ENCODE results near the gene CCNA2. TPM values are rescaled to one million over a fixed set of nuclear protein-coding genes. Genes with fewer than 3 reads are reported as not detected.

Gene CCNA2
- total and polyA plus RNA-seq, 2 donors (not counting 3 experiments of a cell fraction or from before 2014, with no cell fraction given), result 23.3 to 65.4 TPM

- BruUV-seq (replicated peaks), result no TSS peak
- TF ChIP-seq MYC (IDR thresholded peaks at IDR 0.05; ENCODE audit: low read depth, low read length) (no peak), JUN (IDR thresholded peaks at IDR 0.05; ENCODE audit: borderline replicate concordance, insufficient read depth, insufficient read length, low read depth) (no peak), CTCF (IDR thresholded peaks at IDR 0.05; ENCODE audit: extremely low read depth in 1 of 2, insufficient read depth in 1 of 2, low read depth in 1 of 2, low read length in 2 of 2) (no peak), POLR2A (IDR thresholded peaks at IDR 0.05; ENCODE audit: low read depth, low read length) (no peak), POLR2AphosphoS5 (IDR thresholded peaks at IDR 0.05; ENCODE audit: insufficient read depth, low read depth, low read length) (no peak), GATA2 (IDR thresholded peaks at IDR 0.05; ENCODE audit: insufficient read depth, insufficient read length, low read depth, low read length) (no peak), EZH2 (IDR thresholded peaks at IDR 0.05; ENCODE audit: borderline replicate concordance, low read depth, low read length, severe bottlenecking) (no peak), MAX (IDR thresholded peaks at IDR 0.05; ENCODE audit: insufficient read depth, insufficient read length) (no peak), FOS (IDR thresholded peaks at IDR 0.05; ENCODE audit: borderline replicate concordance, insufficient read depth, low read length) (no peak)
- Histone ChIP-seq H3K9me1 (replicated peaks; ENCODE audit: control insufficient read depth, extremely low read depth, insufficient read depth, low read length) (no peaks in the 10 kb centered on the region), H3K9me3 (replicated peaks; ENCODE audit: control insufficient read depth, insufficient read depth, low read length) (no peaks in the 10 kb centered on the region), H3K27ac (ENCODE audit: insufficient read depth, low read depth, low read length) (no peak overlapping the region), H3K79me2 (ENCODE audit: control insufficient read depth, insufficient read depth, low read length) (no peaks in the 10 kb centered on the region), H3K4me3 (replicated peaks in 1 of 3; ENCODE audit: insufficient read depth in 1 of 3, low read depth in 1 of 3, low read length in 3 of 3) (no peak overlapping the region), H3K9ac (replicated peaks; ENCODE audit: extremely low read depth, insufficient read depth, low read length) (no peak overlapping the region), H3K4me2 (ENCODE audit: insufficient read depth, low read length) (no peak overlapping the region), H4K20me1 (replicated peaks; ENCODE audit: control insufficient read depth, extremely low read depth, insufficient read depth, low read length) (no peaks in the 10 kb centered on the region), H3K4me1 (ENCODE audit: control insufficient read depth, extremely low read depth, insufficient read depth, low read length) (no peaks in the 10 kb centered on the region), H3K36me3 (ENCODE audit: control insufficient read depth in 2 of 2, extremely low read depth in 1 of 2, insufficient read depth in 2 of 2, low read length in 2 of 2) (no peaks in the 10 kb centered on the region), H2AFZ (ENCODE audit: low read depth, low read length) (no peak overlapping the region), H3K27me3 (ENCODE audit: control insufficient read depth in 2 of 2, insufficient read depth in 2 of 2, low read length in 2 of 2) (peaks cover 5 to 30% of the 10 kb centered on the region in 2 experiments)
- FAIRE-seq, result no peak
- dilution Hi-C loops (cut with MboI; ENCODE audit: extremely low pct_ligation_motif_present, low sequenced_read_pairs) (no loop called here), intact Hi-C loops (cut with micrococcal nuclease) (no loop called here)
- ChIA-PET CTCF (interaction anchor here (0.9 kb wide), 1 partner anchor 124 kb away, joined by 3 read pairs; no protein-coding TSS in a partner anchor), POLR2A (no interaction called here)
- DNase-seq (ENCODE audit: low read depth, low spot score), result no peak
These were observed 46.1 kb downstream of the CCNA2 start for GRCh38 chr4:121777625-121778024.

All from endothelial cell of umbilical vein (primary cell).